Stimulated activated CD4-positive, alpha-beta T cell treated with anti-CD3 and anti-CD28 coated beads, Interleukin-2, amount 100 ng/mL, for 24 hours (primary cell): ENCODE results near the gene HPS5.

Experiments used
- DNase-seq, 2 donors: peaks; one replicate each; pipeline ENCODE4 v3.0.0-alpha.2; 2020

Gene HPS5

DNA sequence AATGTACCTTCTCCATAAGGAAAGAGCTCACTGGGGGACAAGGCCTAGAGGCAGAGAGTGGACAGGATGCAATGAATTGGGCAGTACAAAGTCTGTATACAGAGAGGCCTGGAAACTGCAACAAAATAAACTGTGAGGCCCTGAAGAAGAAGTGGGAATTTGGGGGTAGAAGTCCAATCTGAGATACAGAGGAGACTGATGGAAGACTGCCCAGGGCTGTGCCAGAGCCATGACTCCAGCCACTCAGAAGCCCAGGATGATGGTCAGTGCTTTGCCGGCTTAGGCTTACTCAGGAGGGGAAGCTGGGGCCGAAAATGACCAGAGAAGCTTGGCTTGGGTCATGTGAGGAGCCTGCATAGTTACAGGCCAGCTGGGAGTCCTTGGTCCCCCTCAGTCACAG is 91.1 kb downstream of the HPS5 start:
- DNase-seq = no peak

DNA sequence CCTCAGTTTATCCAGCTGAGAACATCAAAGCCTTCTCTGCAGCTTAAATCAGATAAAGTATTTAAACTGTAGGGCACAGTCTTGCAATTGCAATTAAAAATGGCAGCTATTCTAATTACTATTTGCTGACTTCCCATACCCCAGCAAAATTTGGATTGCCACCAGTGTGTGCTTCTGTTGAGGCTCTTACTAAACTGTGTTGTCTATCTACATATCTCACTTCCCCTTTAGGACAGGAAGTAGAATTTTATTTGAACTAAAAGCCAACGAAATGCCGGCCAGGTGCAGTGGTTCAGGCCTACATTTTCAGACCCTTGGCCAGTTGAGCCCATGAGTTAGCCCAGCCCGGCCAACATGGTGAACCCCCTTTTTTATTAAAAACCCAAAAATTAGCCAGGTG is 92.4 kb downstream of the HPS5 start:
- no peak for DNase-seq
